ENCODE data around the gene PCNX2.
"Not testable (repeated sequence)": the region's sequence is repeated elsewhere in the genome, so short reads cannot be mapped to it uniquely, and the experiment has no call there.

PCNX2 gene

GRCh38 chr1:233144434-233144833 is 151.1 kb downstream of the PCNX2 start:
- DNase-seq = no peak

GRCh38 chr1:233143241-233143640 is 152.3 kb downstream of the PCNX2 start:
- no peak for DNase-seq

- DNase-seq = no peak
Measured at GRCh38 chr1:233140974-233141373, 154.6 kb downstream of the PCNX2 start.

GRCh38 chr1:233140499-233140898 is 155.0 kb downstream of the PCNX2 start:
- DNase-seq = no peak

GRCh38 chr1:233138788-233139585 is 156.5 kb downstream of the PCNX2 start:
- DNase-seq = no peak

GRCh38 chr1:233135833-233136232 is 159.7 kb downstream of the PCNX2 start:
- no peak for DNase-seq

GRCh38 chr1:233132445-233132844 is 163.1 kb downstream of the PCNX2 start:
- no peak for DNase-seq

GRCh38 chr1:233129031-233129430 is 166.5 kb downstream of the PCNX2 start:
- DNase-seq = not testable (repeated sequence)

GRCh38 chr1:233127157-233127556 is 168.4 kb downstream of the PCNX2 start:
- no peak for DNase-seq

GRCh38 chr1:233122779-233123178 is 172.7 kb downstream of the PCNX2 start:
- no peak for DNase-seq

GRCh38 chr1:233121947-233122559 is 173.5 kb downstream of the PCNX2 start:
- DNase-seq = no peak

GRCh38 chr1:233114860-233115259 is 180.7 kb downstream of the PCNX2 start:
- DNase-seq = no peak

GRCh38 chr1:233114159-233114558 is 181.4 kb downstream of the PCNX2 start:
- DNase-seq = no peak

- no peak for DNase-seq
Measured at GRCh38 chr1:233113009-233113879, 182.3 kb downstream of the PCNX2 start.

- no peak for DNase-seq
Measured at GRCh38 chr1:233112186-233113008, 183.1 kb downstream of the PCNX2 start.

- no peak for DNase-seq
Measured at GRCh38 chr1:233111731-233112130, 183.8 kb downstream of the PCNX2 start.

GRCh38 chr1:233109096-233109495 is 186.4 kb downstream of the PCNX2 start:
- DNase-seq = no peak

- not testable (repeated sequence) for DNase-seq
Measured at GRCh38 chr1:233107716-233108130, 187.8 kb downstream of the PCNX2 start.

GRCh38 chr1:233107130-233107660 is 188.3 kb downstream of the PCNX2 start:
- no peak for DNase-seq

- DNase-seq = no peak
Measured at GRCh38 chr1:233105225-233105624, 190.3 kb downstream of the PCNX2 start.

GRCh38 chr1:233102341-233102740 is 193.2 kb downstream of the PCNX2 start:
- DNase-seq = no peak

GRCh38 chr1:233097959-233098580 is 197.5 kb downstream of the PCNX2 start:
- DNase-seq = no peak
